ENCODE results near the gene BID.

GRCh38 chr22:17746916-17747315, 27.4 kb downstream of the BID start:
- TF ChIP-seq SIN3A (IDR thresholded peaks at IDR 0.05; ENCODE audit: borderline replicate concordance, insufficient read depth, low read length) (no peak), FOXP2 (optimal IDR thresholded peaks at IDR 0.05; ENCODE audit: borderline replicate concordance, extremely low read depth, extremely low read length, insufficient read depth) (no peak), POLR2AphosphoS5 (IDR thresholded peaks at IDR 0.05; ENCODE audit: low read depth, low read length) (no peak), TAF1 (IDR thresholded peaks at IDR 0.05; ENCODE audit: borderline replicate concordance, insufficient read depth, low read length) (no peak), REST (IDR thresholded peaks at IDR 0.05; ENCODE audit: insufficient read depth in 1 of 2, low read depth in 2 of 2, low read length in 2 of 2) (no peak)
